ENCODE data around the gene HTT. TPM values are rescaled to one million over a fixed set of nuclear protein-coding genes. Genes with fewer than 3 reads are reported as not detected.

The HTT gene
- total RNA-seq, 1 donor from 2014 or later: 65.2 TPM

- peaks cover 12% of the 10 kb centered on the region for H3K36me3 Mint-ChIP-seq (ENCODE audit: low read depth, unreplicated experiment)
- no peaks in the 10 kb centered on the region for H3K9me3 Mint-ChIP-seq (ENCODE audit: unreplicated experiment)
- no peaks in the 10 kb centered on the region for H3K79me2 ChIP-seq (ENCODE audit: insufficient read depth, low read length)
- no peak for DNase-seq (ENCODE audit: low read depth)
- H3K4me3 ChIP-seq (ENCODE audit: insufficient read depth, low read depth, low read length): no peak overlapping the region
- TF ChIP-seq EZH2 (IDR thresholded peaks at IDR 0.05; ENCODE audit: insufficient read depth, low read length): no peak
- TF ChIP-seq, protein P1, sequence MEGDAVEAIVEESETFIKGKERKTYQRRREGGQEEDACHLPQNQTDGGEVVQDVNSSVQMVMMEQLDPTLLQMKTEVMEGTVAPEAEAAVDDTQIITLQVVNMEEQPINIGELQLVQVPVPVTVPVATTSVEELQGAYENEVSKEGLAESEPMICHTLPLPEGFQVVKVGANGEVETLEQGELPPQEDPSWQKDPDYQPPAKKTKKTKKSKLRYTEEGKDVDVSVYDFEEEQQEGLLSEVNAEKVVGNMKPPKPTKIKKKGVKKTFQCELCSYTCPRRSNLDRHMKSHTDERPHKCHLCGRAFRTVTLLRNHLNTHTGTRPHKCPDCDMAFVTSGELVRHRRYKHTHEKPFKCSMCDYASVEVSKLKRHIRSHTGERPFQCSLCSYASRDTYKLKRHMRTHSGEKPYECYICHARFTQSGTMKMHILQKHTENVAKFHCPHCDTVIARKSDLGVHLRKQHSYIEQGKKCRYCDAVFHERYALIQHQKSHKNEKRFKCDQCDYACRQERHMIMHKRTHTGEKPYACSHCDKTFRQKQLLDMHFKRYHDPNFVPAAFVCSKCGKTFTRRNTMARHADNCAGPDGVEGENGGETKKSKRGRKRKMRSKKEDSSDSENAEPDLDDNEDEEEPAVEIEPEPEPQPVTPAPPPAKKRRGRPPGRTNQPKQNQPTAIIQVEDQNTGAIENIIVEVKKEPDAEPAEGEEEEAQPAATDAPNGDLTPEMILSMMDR (IDR thresholded peaks at IDR 0.05; ENCODE audit: insufficient read depth, low read depth, low read length): no peak
- H4K20me1 ChIP-seq (ENCODE audit: insufficient read depth, low read length): no peaks in the 10 kb centered on the region
- H3K36me3 ChIP-seq (ENCODE audit: insufficient read depth, low read length): no peaks in the 10 kb centered on the region
- H3K27me3 Mint-ChIP-seq (ENCODE audit: low read depth, unreplicated experiment): no peaks in the 10 kb centered on the region
- H3K9me3 ChIP-seq (ENCODE audit: insufficient read depth, low read depth, low read length): no peaks in the 10 kb centered on the region
- H3K4me2 ChIP-seq (ENCODE audit: low read length): no peak overlapping the region
- no peaks in the 10 kb centered on the region for H3K27me3 ChIP-seq (ENCODE audit: insufficient read depth, low read length)
- H3K9ac ChIP-seq (ENCODE audit: low read length): no peak overlapping the region
- H3K4me3 Mint-ChIP-seq (ENCODE audit: unreplicated experiment): no peak overlapping the region
- FAIRE-seq: no peak
- H3K4me1 Mint-ChIP-seq (ENCODE audit: low read depth, unreplicated experiment): no peaks in the 10 kb centered on the region
- no peak overlapping the region for H3K27ac ChIP-seq (ENCODE audit: low read depth, low read length)
- H2AFZ ChIP-seq (ENCODE audit: low read depth, low read length): no peak overlapping the region
- peaks cover 5% of the 10 kb centered on the region for H3K4me1 ChIP-seq (ENCODE audit: insufficient read depth, low read length)
- H3K27ac Mint-ChIP-seq (ENCODE audit: unreplicated experiment): no peak overlapping the region
These were observed 182.0 kb downstream of the HTT start for GRCh38 chr4:3256230-3257102.

DNA sequence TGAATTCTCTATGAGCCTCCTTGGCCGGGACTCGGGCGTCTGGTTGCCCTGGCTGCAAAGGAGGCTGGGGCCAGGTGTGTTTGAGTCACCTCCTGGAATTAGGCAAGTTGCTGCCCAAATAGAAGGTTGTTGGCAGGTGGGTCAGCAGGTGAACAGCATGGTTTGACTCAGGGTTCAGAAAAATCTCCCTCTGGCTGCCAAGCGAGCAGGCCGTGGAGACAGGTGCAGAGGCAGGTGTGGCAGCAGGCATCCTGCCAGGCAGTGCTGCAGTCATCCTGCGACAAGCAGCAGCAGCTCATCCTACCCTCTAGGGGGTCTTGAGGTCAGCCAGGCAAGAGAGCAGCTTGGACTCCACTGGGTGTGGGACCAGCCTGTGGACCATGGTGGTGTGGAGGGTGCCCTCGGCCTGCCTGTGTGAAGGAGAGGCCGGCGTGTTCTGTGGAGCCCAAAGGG is 182.6 kb downstream of the HTT start:
- no peaks in the 10 kb centered on the region for H3K79me2 ChIP-seq (ENCODE audit: insufficient read depth, low read length)
- H3K27me3 ChIP-seq (ENCODE audit: insufficient read depth, low read length): no peaks in the 10 kb centered on the region
- FAIRE-seq: no peak
- H3K4me3 ChIP-seq (ENCODE audit: insufficient read depth, low read depth, low read length): no peak overlapping the region
- no peaks in the 10 kb centered on the region for H3K9me3 ChIP-seq (ENCODE audit: insufficient read depth, low read depth, low read length)
- H3K4me1 ChIP-seq (ENCODE audit: insufficient read depth, low read length): peaks cover 5% of the 10 kb centered on the region
- peak overlapping the region; percentile 53 for H3K27ac Mint-ChIP-seq (ENCODE audit: unreplicated experiment)
- H3K4me3 Mint-ChIP-seq (ENCODE audit: unreplicated experiment): no peak overlapping the region
- H3K27ac ChIP-seq (ENCODE audit: low read depth, low read length): no peak overlapping the region
- H4K20me1 ChIP-seq (ENCODE audit: insufficient read depth, low read length): no peaks in the 10 kb centered on the region
- peaks cover 17% of the 10 kb centered on the region for H3K36me3 Mint-ChIP-seq (ENCODE audit: low read depth, unreplicated experiment)
- H3K9ac ChIP-seq (ENCODE audit: low read length): no peak overlapping the region
- no peaks in the 10 kb centered on the region for H3K4me1 Mint-ChIP-seq (ENCODE audit: low read depth, unreplicated experiment)
- H3K4me2 ChIP-seq (ENCODE audit: low read length): no peak overlapping the region
- H3K27me3 Mint-ChIP-seq (ENCODE audit: low read depth, unreplicated experiment): peaks cover 2% of the 10 kb centered on the region
- DNase-seq (ENCODE audit: low read depth): no peak
- no peaks in the 10 kb centered on the region for H3K36me3 ChIP-seq (ENCODE audit: insufficient read depth, low read length)
- no peaks in the 10 kb centered on the region for H3K9me3 Mint-ChIP-seq (ENCODE audit: unreplicated experiment)
- H2AFZ ChIP-seq (ENCODE audit: low read depth, low read length): no peak overlapping the region
- TF ChIP-seq EZH2 (IDR thresholded peaks at IDR 0.05; ENCODE audit: insufficient read depth, low read length): no peak
- TF ChIP-seq, protein P1 (IDR thresholded peaks at IDR 0.05; ENCODE audit: insufficient read depth, low read depth, low read length): no peak

All from astrocyte (in vitro differentiated cells and primary cell).